GM12891 (cell line): ENCODE results near the gene GPLD1.

Experiments used
- POLR2A ChIP-seq: IDR thresholded peaks from 2 replicates; pipeline ENCODE4 v1.6.1; 2011; ENCODE audit warnings: low read depth, low read length, control low read depth
- POLR2AphosphoS5 ChIP-seq: IDR thresholded peaks from 2 replicates; pipeline ENCODE4 v1.6.1; 2011; ENCODE audit warnings: low read depth, low read length, control low read depth
- SPI1 ChIP-seq: IDR thresholded peaks from 2 replicates; pipeline ENCODE4 v1.6.1; 2011; ENCODE audit warnings: low read depth, low read length, control low read depth
- TAF1 ChIP-seq: IDR thresholded peaks from 2 replicates; pipeline ENCODE4 v1.6.1; 2011; ENCODE audit warnings: low read depth, low read length, control low read depth

DNA sequence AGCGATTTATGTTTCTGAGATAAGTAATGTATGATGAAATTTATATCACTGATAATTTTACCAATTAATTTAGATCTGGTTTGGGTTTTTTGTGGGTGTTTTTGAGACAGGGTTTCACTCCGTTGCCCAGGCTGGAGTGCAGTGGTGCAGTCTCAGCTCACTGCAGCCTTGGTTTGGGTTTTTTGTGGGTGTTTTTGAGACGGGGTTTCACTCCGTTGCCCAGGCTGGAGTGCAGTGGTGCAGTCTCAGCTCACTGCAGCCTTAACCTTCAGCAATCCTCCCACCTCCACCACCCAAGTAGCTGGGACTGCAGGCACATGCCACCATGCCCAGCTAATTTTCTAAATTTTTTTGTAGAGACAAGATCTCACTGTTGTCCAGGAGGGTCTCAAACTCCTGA lies 73.6 kb downstream of the GPLD1 start:
- TF ChIP-seq POLR2AphosphoS5 (no peak), POLR2A (no peak), SPI1 (no peak), TAF1 (no peak)
